GM23338 (cell line): ENCODE measurements around the gene COX15. TPM values are rescaled to one million over a fixed set of nuclear protein-coding genes. Genes with fewer than 3 reads are reported as not detected.

Source experiments
- ATAC-seq: fragments of 200-7000 bp; cut with Tn5 transposase; 3 replicates; pipeline ENCODE4 v1.9.1; 2020
- DNase-seq: peaks from one replicate; pipeline ENCODE4 v3.0.0-alpha.2; 2015; ENCODE audit warnings: low spot score
- H2AFZ ChIP-seq: fragments of 200-600 bp; sonication (generic); 2 replicates; pipeline ENCODE4 v1.8.0; 2016; ENCODE audit warnings: antibody characterized with exemption, mild to moderate bottlenecking, moderate library complexity
- H3F3A ChIP-seq: fragments of 200-600 bp; sonication (generic); replicated peaks from 2 replicates; pipeline ENCODE4 v1.8.0; 2017; ENCODE audit warnings: antibody characterized with exemption, mixed run types, low read depth
- H3K27ac ChIP-seq: fragments of 200-600 bp; sonication (generic); 2 replicates; pipeline ENCODE4 v1.6.1; 2016; ENCODE audit warnings: low read depth
- H3K27me3 ChIP-seq: fragments of 200-600 bp; sonication (generic); 2 replicates; pipeline ENCODE4 v1.8.0; 2016; ENCODE audit warnings: mild to moderate bottlenecking, mixed run types, moderate library complexity; ENCODE audit not compliant: insufficient read depth
- H3K36me3 ChIP-seq: fragments of 200-600 bp; sonication (generic); 2 replicates; pipeline ENCODE4 v1.8.0; 2016; ENCODE audit warnings: mild to moderate bottlenecking; ENCODE audit not compliant: insufficient read depth
- H3K4me1 ChIP-seq: fragments of 200-600 bp; sonication (generic); 2 replicates; pipeline ENCODE4 v1.8.0; 2016; ENCODE audit warnings: mild to moderate bottlenecking, moderate library complexity; ENCODE audit not compliant: insufficient read depth
- H3K4me2 ChIP-seq: fragments of 200-600 bp; sonication (generic); 2 replicates; pipeline ENCODE4 v1.7.1; 2017; ENCODE audit warnings: mixed run types
- H3K4me3 ChIP-seq: fragments of 200-600 bp; sonication (generic); 2 replicates; pipeline ENCODE4 v1.6.1; 2016; ENCODE audit warnings: mixed run types
- H3K79me2 ChIP-seq: fragments of 200-600 bp; sonication (generic); replicated peaks from 2 replicates; pipeline ENCODE4 v1.8.0; 2017; ENCODE audit warnings: mild to moderate bottlenecking; ENCODE audit not compliant: insufficient read depth
- H3K9me2 ChIP-seq: fragments of 200-600 bp; sonication (generic); 2 replicates; pipeline ENCODE4 v1.8.0; 2017; ENCODE audit not compliant: insufficient read depth
- H4K20me1 ChIP-seq: fragments of 200-600 bp; sonication (generic); replicated peaks from 2 replicates; pipeline ENCODE4 v1.8.0; 2017; ENCODE audit warnings: mild to moderate bottlenecking; ENCODE audit not compliant: insufficient read depth
- H3K27ac Mint-ChIP-seq: 2 replicates; pipeline ENCODE4 v1.8.0; 2020; ENCODE audit warnings: inconsistent platforms, mild to moderate bottlenecking, moderate library complexity, mixed read lengths
- H3K27me3 Mint-ChIP-seq: 3 replicates; pipeline ENCODE4 v1.8.0; 2022; ENCODE audit warnings: low read depth, mild to moderate bottlenecking, moderate library complexity, mixed read lengths, inconsistent platforms; ENCODE audit not compliant: insufficient read depth, poor library complexity
- H3K36me3 Mint-ChIP-seq: 3 replicates; pipeline ENCODE4 v1.8.0; 2021; ENCODE audit warnings: low read depth, mild to moderate bottlenecking, inconsistent platforms, moderate library complexity, mixed read lengths
- H3K4me1 Mint-ChIP-seq: 3 replicates; pipeline ENCODE4 v1.8.0; 2020; ENCODE audit warnings: mild to moderate bottlenecking, inconsistent platforms, mixed read lengths
- H3K4me3 Mint-ChIP-seq: 3 replicates; pipeline ENCODE4 v1.8.0; 2021; ENCODE audit warnings: moderate library complexity, mild to moderate bottlenecking, inconsistent platforms, mixed read lengths
- H3K9me3 Mint-ChIP-seq: 3 replicates; pipeline ENCODE4 v1.8.0; 2020; ENCODE audit warnings: moderate library complexity, mild to moderate bottlenecking, inconsistent platforms, mixed read lengths
- CREB1 ChIP-seq: fragments of 250-450 bp; sonication (Bioruptor Pico); IDR thresholded peaks from 2 replicates; pipeline ENCODE4 v1.5.0; 2020; ENCODE audit warnings: low read depth, mild to moderate bottlenecking, moderate library complexity
- EZH2 ChIP-seq: fragments of 200-600 bp; sonication (generic); IDR thresholded peaks from one replicate; pipeline ENCODE4 v1.8.0; 2017; ENCODE audit warnings: antibody characterized with exemption, mild to moderate bottlenecking, low read depth; ENCODE audit not compliant: unreplicated experiment
- EZH2phosphoT487 ChIP-seq: fragments of 200-600 bp; sonication (generic); IDR thresholded peaks from one replicate; pipeline ENCODE4 v1.8.1; 2018; ENCODE audit warnings: antibody characterized with exemption; ENCODE audit not compliant: unreplicated experiment
- ZNF331 ChIP-seq: fragments of 250-450 bp; sonication (Bioruptor Pico); IDR thresholded peaks from 2 replicates; pipeline ENCODE4 v1.5.0; 2020; ENCODE audit warnings: low read depth, mild to moderate bottlenecking, moderate library complexity
- polyA plus RNA-seq: library from polyadenylated mRNA; unstranded; fragments of >200 nt; fragmentation: Nextera tagmentation; extraction: Ambion mirVana; gene quantifications from 2 replicates; pipeline ENCODE4 v1.2.1, GENCODE V29; 2016
- total RNA-seq: library from RNA; depleted of rRNA; stranded (reverse); fragments of >200 nt; shearing (Covaris generic); gene quantifications from 2 replicates; pipeline ENCODE4 v1.2.3, GENCODE V29; 2014
- TF ChIP-seq, protein P1 (sequence below): IDR thresholded peaks from 2 replicates; pipeline ENCODE4 v1.6.1; 2016; ENCODE audit warnings: antibody characterized with exemption
- TF ChIP-seq, protein P2 (sequence below): fragments of 250-450 bp; sonication (Bioruptor Pico); IDR thresholded peaks from 2 replicates; pipeline ENCODE4 v1.5.0; 2020; ENCODE audit warnings: mild to moderate bottlenecking, moderate library complexity
- TF ChIP-seq, protein P3 (sequence below): IDR thresholded peaks from one replicate; pipeline ENCODE4 v1.6.1; 2018; ENCODE audit warnings: antibody characterized with exemption; ENCODE audit not compliant: unreplicated experiment

Gene COX15
- total and polyA plus RNA-seq, 2 experiments from 2014 or later, result 22.3 to 38.1 TPM

DNA sequence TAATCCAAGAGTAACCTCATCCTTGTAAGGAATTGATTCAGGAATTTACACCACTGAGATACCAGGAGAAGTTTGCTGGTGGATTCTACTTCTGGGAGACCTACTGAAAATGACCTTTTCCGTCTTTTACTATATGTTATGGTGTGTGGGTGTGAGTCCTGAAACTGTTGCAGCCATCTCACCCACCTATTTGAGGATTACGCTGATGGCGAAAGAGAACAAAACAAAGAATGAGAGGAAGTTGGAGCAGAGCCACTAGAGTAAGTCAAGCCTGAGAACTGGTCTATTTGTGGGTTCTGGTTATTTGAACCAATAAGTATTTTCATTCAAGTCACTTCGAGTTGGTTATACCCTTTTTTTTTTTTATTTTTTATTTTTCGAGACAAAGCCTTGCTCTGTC is 37.8 kb upstream of the COX15 start:
- Histone ChIP-seq H3K4me1 (no peaks in the 10 kb centered on the region), H3K27ac (no peak overlapping the region), H3K36me3 (no peaks in the 10 kb centered on the region), H3K79me2 (no peaks in the 10 kb centered on the region), H3K4me3 (no peak overlapping the region), H2AFZ (no peak overlapping the region), H3K4me2 (no peak overlapping the region), H4K20me1 (no peaks in the 10 kb centered on the region), H3F3A (no peaks in the 10 kb centered on the region), H3K27me3 (no peaks in the 10 kb centered on the region), H3K9me2 (no peaks in the 10 kb centered on the region)
- no peaks in the 10 kb centered on the region for H3K4me1 Mint-ChIP-seq
- ATAC-seq (no peak), DNase-seq (no peak)
- H3K9me3 Mint-ChIP-seq, result no peaks in the 10 kb centered on the region
- no peak for TF ChIP-seq EZH2
- TF ChIP-seq, protein P1, sequence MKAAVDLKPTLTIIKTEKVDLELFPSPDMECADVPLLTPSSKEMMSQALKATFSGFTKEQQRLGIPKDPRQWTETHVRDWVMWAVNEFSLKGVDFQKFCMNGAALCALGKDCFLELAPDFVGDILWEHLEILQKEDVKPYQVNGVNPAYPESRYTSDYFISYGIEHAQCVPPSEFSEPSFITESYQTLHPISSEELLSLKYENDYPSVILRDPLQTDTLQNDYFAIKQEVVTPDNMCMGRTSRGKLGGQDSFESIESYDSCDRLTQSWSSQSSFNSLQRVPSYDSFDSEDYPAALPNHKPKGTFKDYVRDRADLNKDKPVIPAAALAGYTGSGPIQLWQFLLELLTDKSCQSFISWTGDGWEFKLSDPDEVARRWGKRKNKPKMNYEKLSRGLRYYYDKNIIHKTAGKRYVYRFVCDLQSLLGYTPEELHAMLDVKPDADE, result no peak
- TF ChIP-seq EZH2phosphoT487, result no peak
- no peak for TF ChIP-seq CREB1 (CRISPR knock-in tag)
- TF ChIP-seq ZNF331 (CRISPR knock-in tag), result no peak
- TF ChIP-seq, protein P2, sequence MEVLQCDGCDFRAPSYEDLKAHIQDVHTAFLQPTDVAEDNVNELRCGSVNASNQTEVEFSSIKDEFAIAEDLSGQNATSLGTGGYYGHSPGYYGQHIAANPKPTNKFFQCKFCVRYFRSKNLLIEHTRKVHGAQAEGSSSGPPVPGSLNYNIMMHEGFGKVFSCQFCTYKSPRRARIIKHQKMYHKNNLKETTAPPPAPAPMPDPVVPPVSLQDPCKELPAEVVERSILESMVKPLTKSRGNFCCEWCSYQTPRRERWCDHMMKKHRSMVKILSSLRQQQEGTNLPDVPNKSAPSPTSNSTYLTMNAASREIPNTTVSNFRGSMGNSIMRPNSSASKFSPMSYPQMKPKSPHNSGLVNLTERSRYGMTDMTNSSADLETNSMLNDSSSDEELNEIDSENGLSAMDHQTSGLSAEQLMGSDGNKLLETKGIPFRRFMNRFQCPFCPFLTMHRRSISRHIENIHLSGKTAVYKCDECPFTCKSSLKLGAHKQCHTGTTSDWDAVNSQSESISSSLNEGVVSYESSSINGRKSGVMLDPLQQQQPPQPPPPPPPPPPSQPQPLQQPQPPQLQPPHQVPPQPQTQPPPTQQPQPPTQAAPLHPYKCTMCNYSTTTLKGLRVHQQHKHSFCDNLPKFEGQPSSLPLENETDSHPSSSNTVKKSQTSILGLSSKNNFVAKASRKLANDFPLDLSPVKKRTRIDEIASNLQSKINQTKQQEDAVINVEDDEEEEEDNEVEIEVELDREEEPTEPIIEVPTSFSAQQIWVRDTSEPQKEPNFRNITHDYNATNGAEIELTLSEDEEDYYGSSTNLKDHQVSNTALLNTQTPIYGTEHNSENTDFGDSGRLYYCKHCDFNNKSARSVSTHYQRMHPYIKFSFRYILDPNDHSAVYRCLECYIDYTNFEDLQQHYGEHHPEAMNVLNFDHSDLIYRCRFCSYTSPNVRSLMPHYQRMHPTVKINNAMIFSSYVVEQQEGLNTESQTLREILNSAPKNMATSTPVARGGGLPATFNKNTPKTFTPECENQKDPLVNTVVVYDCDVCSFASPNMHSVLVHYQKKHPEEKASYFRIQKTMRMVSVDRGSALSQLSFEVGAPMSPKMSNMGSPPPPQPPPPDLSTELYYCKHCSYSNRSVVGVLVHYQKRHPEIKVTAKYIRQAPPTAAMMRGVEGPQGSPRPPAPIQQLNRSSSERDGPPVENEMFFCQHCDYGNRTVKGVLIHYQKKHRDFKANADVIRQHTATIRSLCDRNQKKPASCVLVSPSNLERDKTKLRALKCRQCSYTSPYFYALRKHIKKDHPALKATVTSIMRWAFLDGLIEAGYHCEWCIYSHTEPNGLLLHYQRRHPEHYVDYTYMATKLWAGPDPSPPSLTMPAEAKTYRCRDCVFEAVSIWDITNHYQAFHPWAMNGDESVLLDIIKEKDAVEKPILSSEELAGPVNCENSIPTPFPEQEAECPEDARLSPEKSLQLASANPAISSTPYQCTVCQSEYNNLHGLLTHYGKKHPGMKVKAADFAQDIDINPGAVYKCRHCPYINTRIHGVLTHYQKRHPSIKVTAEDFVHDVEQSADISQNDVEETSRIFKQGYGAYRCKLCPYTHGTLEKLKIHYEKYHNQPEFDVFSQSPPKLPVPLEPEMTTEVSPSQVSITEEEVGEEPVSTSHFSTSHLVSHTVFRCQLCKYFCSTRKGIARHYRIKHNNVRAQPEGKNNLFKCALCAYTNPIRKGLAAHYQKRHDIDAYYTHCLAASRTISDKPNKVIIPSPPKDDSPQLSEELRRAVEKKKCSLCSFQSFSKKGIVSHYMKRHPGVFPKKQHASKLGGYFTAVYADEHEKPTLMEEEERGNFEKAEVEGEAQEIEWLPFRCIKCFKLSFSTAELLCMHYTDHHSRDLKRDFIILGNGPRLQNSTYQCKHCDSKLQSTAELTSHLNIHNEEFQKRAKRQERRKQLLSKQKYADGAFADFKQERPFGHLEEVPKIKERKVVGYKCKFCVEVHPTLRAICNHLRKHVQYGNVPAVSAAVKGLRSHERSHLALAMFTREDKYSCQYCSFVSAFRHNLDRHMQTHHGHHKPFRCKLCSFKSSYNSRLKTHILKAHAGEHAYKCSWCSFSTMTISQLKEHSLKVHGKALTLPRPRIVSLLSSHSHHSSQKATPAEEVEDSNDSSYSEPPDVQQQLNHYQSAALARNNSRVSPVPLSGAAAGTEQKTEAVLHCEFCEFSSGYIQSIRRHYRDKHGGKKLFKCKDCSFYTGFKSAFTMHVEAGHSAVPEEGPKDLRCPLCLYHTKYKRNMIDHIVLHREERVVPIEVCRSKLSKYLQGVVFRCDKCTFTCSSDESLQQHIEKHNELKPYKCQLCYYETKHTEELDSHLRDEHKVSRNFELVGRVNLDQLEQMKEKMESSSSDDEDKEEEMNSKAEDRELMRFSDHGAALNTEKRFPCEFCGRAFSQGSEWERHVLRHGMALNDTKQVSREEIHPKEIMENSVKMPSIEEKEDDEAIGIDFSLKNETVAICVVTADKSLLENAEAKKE (CRISPR knock-in tag), result no peak
- TF ChIP-seq, protein P3, sequence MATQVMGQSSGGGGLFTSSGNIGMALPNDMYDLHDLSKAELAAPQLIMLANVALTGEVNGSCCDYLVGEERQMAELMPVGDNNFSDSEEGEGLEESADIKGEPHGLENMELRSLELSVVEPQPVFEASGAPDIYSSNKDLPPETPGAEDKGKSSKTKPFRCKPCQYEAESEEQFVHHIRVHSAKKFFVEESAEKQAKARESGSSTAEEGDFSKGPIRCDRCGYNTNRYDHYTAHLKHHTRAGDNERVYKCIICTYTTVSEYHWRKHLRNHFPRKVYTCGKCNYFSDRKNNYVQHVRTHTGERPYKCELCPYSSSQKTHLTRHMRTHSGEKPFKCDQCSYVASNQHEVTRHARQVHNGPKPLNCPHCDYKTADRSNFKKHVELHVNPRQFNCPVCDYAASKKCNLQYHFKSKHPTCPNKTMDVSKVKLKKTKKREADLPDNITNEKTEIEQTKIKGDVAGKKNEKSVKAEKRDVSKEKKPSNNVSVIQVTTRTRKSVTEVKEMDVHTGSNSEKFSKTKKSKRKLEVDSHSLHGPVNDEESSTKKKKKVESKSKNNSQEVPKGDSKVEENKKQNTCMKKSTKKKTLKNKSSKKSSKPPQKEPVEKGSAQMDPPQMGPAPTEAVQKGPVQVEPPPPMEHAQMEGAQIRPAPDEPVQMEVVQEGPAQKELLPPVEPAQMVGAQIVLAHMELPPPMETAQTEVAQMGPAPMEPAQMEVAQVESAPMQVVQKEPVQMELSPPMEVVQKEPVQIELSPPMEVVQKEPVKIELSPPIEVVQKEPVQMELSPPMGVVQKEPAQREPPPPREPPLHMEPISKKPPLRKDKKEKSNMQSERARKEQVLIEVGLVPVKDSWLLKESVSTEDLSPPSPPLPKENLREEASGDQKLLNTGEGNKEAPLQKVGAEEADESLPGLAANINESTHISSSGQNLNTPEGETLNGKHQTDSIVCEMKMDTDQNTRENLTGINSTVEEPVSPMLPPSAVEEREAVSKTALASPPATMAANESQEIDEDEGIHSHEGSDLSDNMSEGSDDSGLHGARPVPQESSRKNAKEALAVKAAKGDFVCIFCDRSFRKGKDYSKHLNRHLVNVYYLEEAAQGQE, result no peak
- no peaks in the 10 kb centered on the region; the same call in 2 of the 3 replicates for H3K36me3 Mint-ChIP-seq
- H3K27me3 Mint-ChIP-seq, result no peaks in the 10 kb centered on the region
- no peak overlapping the region for H3K4me3 Mint-ChIP-seq
- H3K27ac Mint-ChIP-seq, result no peak overlapping the region
